Smooth muscle cell (in vitro differentiated cells): Measurements from ENCODE around the gene WDR26. TPM values are rescaled to one million over a fixed set of nuclear protein-coding genes. Genes with fewer than 3 reads are reported as not detected.

Experiments used
- DNase-seq: peaks from one replicate; lab custom pipeline; 2025; ENCODE audit not compliant: unreplicated experiment; lab: John Stamatoyannopoulos, UW
- H2AFZ ChIP-seq: fragments of 200-600 bp; sonication (generic); 2 replicates; pipeline ENCODE4 v1.6.0; 2016; ENCODE audit warnings: antibody characterized with exemption, low read depth, mild to moderate bottlenecking
- H3F3A ChIP-seq: fragments of 200-600 bp; sonication (generic); 2 replicates; pipeline ENCODE4 v1.6.0; 2017; ENCODE audit warnings: antibody characterized with exemption, low read depth
- H3K27ac ChIP-seq: fragments of 200-600 bp; sonication (generic); 2 replicates; pipeline ENCODE4 v1.5.1; 2016; ENCODE audit warnings: low read depth, mild to moderate bottlenecking
- H3K27me3 ChIP-seq: fragments of 200-600 bp; sonication (generic); 2 replicates; pipeline ENCODE4 v1.6.1; 2016; ENCODE audit warnings: low read depth, mild to moderate bottlenecking
- H3K36me3 ChIP-seq: fragments of 200-600 bp; sonication (generic); 2 replicates; pipeline ENCODE4 v1.5.1; 2016; ENCODE audit warnings: low read depth
- H3K4me1 ChIP-seq: fragments of 200-600 bp; sonication (generic); 2 replicates; pipeline ENCODE4 v1.5.1; 2016; ENCODE audit warnings: low read depth
- H3K4me2 ChIP-seq: fragments of 200-600 bp; sonication (generic); 2 replicates; pipeline ENCODE4 v1.6.0; 2016; ENCODE audit warnings: mild to moderate bottlenecking
- H3K4me3 ChIP-seq: fragments of 200-600 bp; sonication (generic); 2 replicates; pipeline ENCODE4 v1.5.1; 2016; ENCODE audit warnings: mild to moderate bottlenecking
- H3K79me2 ChIP-seq: fragments of 200-600 bp; sonication (generic); 2 replicates; pipeline ENCODE4 v1.6.0; 2016; ENCODE audit warnings: low read depth, mild to moderate bottlenecking
- H3K9ac ChIP-seq: fragments of 200-600 bp; sonication (generic); 2 replicates; pipeline ENCODE4 v1.6.0; 2016; ENCODE audit warnings: low read depth
- H3K9me3 ChIP-seq: fragments of 200-600 bp; sonication (generic); replicated peaks from 2 replicates; pipeline ENCODE4 v1.5.1; 2016; ENCODE audit warnings: low read depth
- H4K20me1 ChIP-seq: fragments of 200-600 bp; sonication (generic); 2 replicates; pipeline ENCODE4 v1.6.0; 2016; ENCODE audit warnings: low read depth
- CTCF ChIP-seq: fragments of 200-600 bp; sonication (generic); IDR thresholded peaks from 2 replicates; pipeline ENCODE4 v1.5.1; 2017; ENCODE audit warnings: borderline replicate concordance, mild to moderate bottlenecking, antibody characterized with exemption; ENCODE audit not compliant: insufficient read depth, poor library complexity, severe bottlenecking
- WGBS: methylation state at CpG from one replicate; pipeline ENCODE4 v1.1.7; 2016; ENCODE audit warnings: low lambda C conversion rate; 5-methylcytosine and 5-hydroxymethylcytosine counted together
- polyA plus RNA-seq: library from polyadenylated mRNA; unstranded; fragments of >200 nt; fragmentation: Nextera tagmentation; extraction: Ambion mirVana; gene quantifications from 2 replicates; pipeline ENCODE4 v1.2.1, GENCODE V29; 2016
- total RNA-seq: library from RNA; depleted of rRNA; stranded (reverse); fragments of >200 nt; gene quantifications from 2 replicates; pipeline ENCODE4 v1.2.3, GENCODE V29; 2014

The WDR26 gene
- total and polyA plus RNA-seq, 2 experiments from 2014 or later = 8.6 to 81.4 TPM

DNA sequence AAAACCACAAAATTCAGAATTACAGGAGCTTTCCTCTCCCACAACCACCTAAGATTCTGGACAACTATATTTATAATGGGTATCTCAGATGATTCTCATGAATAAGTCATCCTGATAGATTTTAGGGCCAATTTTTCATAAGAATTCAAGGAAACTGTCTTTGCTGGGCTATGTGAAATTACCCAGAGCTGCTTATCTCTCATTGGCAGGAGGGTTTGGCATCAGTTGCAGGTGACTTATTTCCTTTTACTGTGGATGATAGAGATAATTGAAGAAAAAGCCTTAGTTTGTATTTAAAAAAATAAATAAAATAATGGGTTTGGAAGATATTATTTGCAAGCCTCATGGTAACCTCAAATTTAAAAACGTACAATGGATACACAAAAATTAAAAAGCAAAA, 38.2 kb upstream of the WDR26 start:
- Histone ChIP-seq H3K4me3 (no peak overlapping the region), H3K4me2 (no peak overlapping the region), H3K79me2 (no peaks in the 10 kb centered on the region), H4K20me1 (no peaks in the 10 kb centered on the region), H3F3A (no peaks in the 10 kb centered on the region), H3K27me3 (no peaks in the 10 kb centered on the region), H3K4me1 (no peaks in the 10 kb centered on the region), H3K9ac (no peak overlapping the region), H3K27ac (no peak overlapping the region), H3K9me3 (peaks cover 5% of the 10 kb centered on the region), H3K36me3 (no peaks in the 10 kb centered on the region), H2AFZ (no peak overlapping the region)
- no peak for TF ChIP-seq CTCF
- 96% methylated on average over 1 of the region's 1 CpG for WGBS
- no peak for DNase-seq

- H3K4me3 ChIP-seq = no peak overlapping the region
- 96% methylated on average over 2 of the region's 2 CpGs for WGBS
- no peak overlapping the region for H3K9ac ChIP-seq
- H3K79me2 ChIP-seq = no peaks in the 10 kb centered on the region
- no peak for DNase-seq
- H4K20me1 ChIP-seq = no peaks in the 10 kb centered on the region
- no peak overlapping the region for H2AFZ ChIP-seq
- H3K27me3 ChIP-seq = no peaks in the 10 kb centered on the region
- no peak overlapping the region for H3K4me2 ChIP-seq
- H3K9me3 ChIP-seq = peaks cover 5% of the 10 kb centered on the region
- H3K27ac ChIP-seq = no peak overlapping the region
- no peaks in the 10 kb centered on the region for H3F3A ChIP-seq
- TF ChIP-seq CTCF = no peak
- no peaks in the 10 kb centered on the region for H3K4me1 ChIP-seq
- no peaks in the 10 kb centered on the region for H3K36me3 ChIP-seq
Measured at GRCh38 chr1:224466154-224466553, 31.6 kb upstream of the WDR26 start.

- H2AFZ ChIP-seq = no peak overlapping the region
- H3K4me3 ChIP-seq = no peak overlapping the region
- 97% methylated on average over 5 of the region's 5 CpGs for WGBS
- TF ChIP-seq CTCF = no peak
- no peaks in the 10 kb centered on the region for H3K79me2 ChIP-seq
- no peak overlapping the region for H3K9ac ChIP-seq
- no peak for DNase-seq
- peaks cover 8% of the 10 kb centered on the region for H3K4me1 ChIP-seq
- H3K4me2 ChIP-seq = no peak overlapping the region
- no peaks in the 10 kb centered on the region for H4K20me1 ChIP-seq
- no peaks in the 10 kb centered on the region for H3K27me3 ChIP-seq
- no peaks in the 10 kb centered on the region for H3K9me3 ChIP-seq
- no peaks in the 10 kb centered on the region for H3K36me3 ChIP-seq
- H3K27ac ChIP-seq = no peak overlapping the region
- H3F3A ChIP-seq = no peaks in the 10 kb centered on the region
Measured at GRCh38 chr1:224459966-224460365, 25.4 kb upstream of the WDR26 start.

DNA sequence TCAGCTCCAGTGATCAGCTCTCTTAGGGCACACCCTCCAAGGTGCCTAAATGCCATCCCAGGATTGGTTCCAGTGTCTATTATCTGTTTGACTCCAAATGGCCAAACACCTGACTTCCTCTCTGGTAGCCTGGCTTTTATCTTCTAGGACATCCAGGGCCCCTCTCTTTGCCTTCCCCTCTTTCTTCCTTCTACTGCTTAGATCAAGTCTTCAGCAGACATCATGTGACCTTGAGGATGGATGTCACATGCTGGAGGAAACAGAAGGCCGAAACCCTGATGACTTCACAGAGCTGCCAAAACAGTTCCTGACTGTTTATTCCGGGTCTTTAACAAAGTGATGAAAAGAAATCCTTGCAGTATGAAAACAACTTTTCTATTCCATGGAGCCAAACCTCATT, 24.4 kb upstream of the WDR26 start:
- no peaks in the 10 kb centered on the region for H3K9me3 ChIP-seq
- H3K27me3 ChIP-seq = no peaks in the 10 kb centered on the region
- no peak overlapping the region for H3K4me3 ChIP-seq
- no peaks in the 10 kb centered on the region for H3F3A ChIP-seq
- H3K79me2 ChIP-seq = no peaks in the 10 kb centered on the region
- no peaks in the 10 kb centered on the region for H4K20me1 ChIP-seq
- no peak overlapping the region for H2AFZ ChIP-seq
- no peak for DNase-seq
- no peak overlapping the region for H3K4me2 ChIP-seq
- no peak for TF ChIP-seq CTCF
- H3K4me1 ChIP-seq = peaks cover 8% of the 10 kb centered on the region
- H3K27ac ChIP-seq = no peak overlapping the region
- WGBS = 91% methylated on average over 2 of the region's 2 CpGs
- H3K36me3 ChIP-seq = no peaks in the 10 kb centered on the region
- no peak overlapping the region for H3K9ac ChIP-seq
